ENCODE results near the gene WSCD1.

Gene WSCD1

DNA sequence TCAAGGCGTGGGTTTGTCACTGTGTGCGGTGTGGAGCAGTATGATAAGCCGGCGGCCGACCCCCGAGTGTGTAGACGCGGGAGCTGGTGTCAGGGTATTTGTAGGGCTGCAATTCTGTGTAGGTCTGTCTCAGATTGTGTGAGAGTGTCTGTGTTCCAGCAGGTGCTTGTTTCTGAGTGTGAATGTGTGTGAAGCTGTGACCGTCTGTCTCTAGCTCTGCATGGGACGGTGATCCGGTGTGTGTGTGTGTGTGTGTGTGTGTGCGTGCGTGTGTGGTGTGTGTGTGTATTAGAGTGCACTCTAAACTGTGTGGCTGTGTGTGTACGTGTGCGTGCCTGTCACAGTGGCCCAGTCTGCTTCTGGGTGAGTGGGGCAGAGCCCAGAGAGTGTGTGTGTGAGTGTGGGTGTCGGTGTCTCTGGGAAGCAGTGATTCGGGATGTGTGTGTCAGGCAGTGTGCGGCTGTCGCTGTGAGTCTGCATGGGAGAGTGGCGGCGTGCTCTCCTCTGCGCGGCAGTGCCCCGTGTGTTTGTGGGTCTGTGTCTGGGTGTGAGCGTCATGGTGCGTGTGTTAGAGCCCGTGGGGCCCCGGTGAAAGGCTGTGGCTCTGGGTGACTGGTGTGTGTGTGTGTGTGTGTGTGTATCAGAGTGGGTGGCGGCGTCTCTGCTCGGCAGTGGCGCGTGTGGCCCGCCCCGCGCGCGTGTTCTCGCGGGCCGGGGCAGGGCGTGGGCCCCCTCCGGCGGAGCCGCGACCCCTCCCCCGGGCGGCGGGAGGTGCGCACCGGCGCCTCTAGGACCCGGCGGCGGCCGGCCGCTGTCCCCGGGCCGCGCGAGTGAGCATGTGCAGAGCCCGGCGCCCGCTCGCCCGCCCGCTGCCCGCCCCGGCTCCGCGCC is at the start of gene WSCD1:
Gene WSCD1, plus strand, starts transcription at position 841 of the 891 bp plus-strand sequence. CDS start 10,280 bp downstream, outside the sequence.
- Histone ChIP-seq H3K27me3 (peaks cover 31% of the 10 kb centered on the region), H3K27ac (0 out of 2 replicates have a peak within 1 kb of the TSS, but pooled peaks have one; percentile 44), H4K20me1 (peaks cover 29% of the 10 kb centered on the region), H3K4me1 (peaks cover 44% of the 10 kb centered on the region), H3K36me3 (no peaks in the 10 kb centered on the region), H3K9ac (peak within 1 kb of the TSS; percentile 70; the same call in 1 of the 2 replicates), H3K4me2 (peak within 1 kb of the TSS; percentile 89), H3K9me3 (no peaks in the 10 kb centered on the region), H3K4me3 (peak within 1 kb of the TSS; percentile 74)
- no peak for TF ChIP-seq Cebpa-rat (IDR thresholded peaks at IDR 0.05)

- H3K27me3 ChIP-seq, result no peaks in the 10 kb centered on the region
- no peak overlapping the region for H3K27ac ChIP-seq
- H3K4me2 ChIP-seq, result no peak overlapping the region
- no peak overlapping the region for H3K9ac ChIP-seq
- TF ChIP-seq Cebpa-rat (IDR thresholded peaks at IDR 0.05), result no peak
- H3K36me3 ChIP-seq, result no peaks in the 10 kb centered on the region
- no peaks in the 10 kb centered on the region for H3K9me3 ChIP-seq
- H4K20me1 ChIP-seq, result no peaks in the 10 kb centered on the region
- no peak overlapping the region for H3K4me3 ChIP-seq
- H3K4me1 ChIP-seq, result no peaks in the 10 kb centered on the region
These were observed 49.2 kb upstream of the WSCD1 start for GRCh38 chr17:6021011-6021400.

- Histone ChIP-seq H3K9me3 (no peaks in the 10 kb centered on the region), H3K27ac (no peak overlapping the region), H3K36me3 (no peaks in the 10 kb centered on the region), H3K27me3 (no peaks in the 10 kb centered on the region), H4K20me1 (no peaks in the 10 kb centered on the region), H3K4me3 (no peak overlapping the region), H3K9ac (no peak overlapping the region), H3K4me1 (peaks cover 3% of the 10 kb centered on the region), H3K4me2 (no peak overlapping the region)
- no peak for TF ChIP-seq Cebpa-rat (IDR thresholded peaks at IDR 0.05)
These were observed 48.6 kb upstream of the WSCD1 start for GRCh38 chr17:6021627-6022026.

DNA sequence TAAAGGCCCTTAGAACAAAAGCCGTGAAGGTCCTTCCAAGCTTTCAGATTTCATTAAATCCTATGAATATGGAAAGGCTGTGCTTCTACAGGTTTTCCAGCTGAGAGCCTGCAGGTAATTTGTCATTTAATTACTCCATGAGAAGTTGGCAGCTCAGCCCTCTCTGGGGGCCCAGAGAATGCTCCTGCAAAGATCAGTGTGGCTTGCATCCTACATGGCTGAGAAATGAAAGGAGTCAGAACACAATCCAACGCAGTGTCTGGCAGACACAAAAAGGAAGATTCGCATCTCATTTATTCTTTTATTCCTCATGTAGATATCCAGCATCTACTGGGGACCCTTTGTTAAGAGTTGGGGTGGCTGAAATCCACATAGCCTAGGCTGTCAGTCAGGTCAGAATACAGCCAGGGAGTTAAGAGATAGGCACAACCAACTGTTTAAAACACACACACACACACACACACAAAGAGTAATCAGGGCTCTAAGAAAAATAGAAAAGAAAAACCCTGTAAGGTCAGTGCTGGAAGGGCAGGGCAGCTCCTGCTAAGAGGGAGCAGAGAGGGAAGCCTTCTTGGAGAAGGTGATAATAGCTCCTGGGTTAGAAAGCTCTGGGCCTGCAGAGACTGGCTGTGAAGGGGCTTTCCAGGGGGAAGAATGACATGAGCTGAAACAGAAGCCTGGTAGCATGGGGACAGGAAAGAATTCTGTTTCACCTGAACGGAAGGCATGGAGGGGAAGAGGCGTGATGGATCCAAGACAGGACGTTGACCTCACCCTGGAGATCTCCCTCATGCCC is 46.9 kb upstream of the WSCD1 start:
- Histone ChIP-seq H3K4me2 (no peak overlapping the region), H3K36me3 (no peaks in the 10 kb centered on the region), H3K9me3 (no peaks in the 10 kb centered on the region), H3K4me1 (peaks cover 19% of the 10 kb centered on the region), H4K20me1 (no peaks in the 10 kb centered on the region), H3K27ac (no peak overlapping the region), H3K27me3 (no peaks in the 10 kb centered on the region), H3K9ac (no peak overlapping the region), H3K4me3 (no peak overlapping the region)
- no peak for TF ChIP-seq Cebpa-rat (IDR thresholded peaks at IDR 0.05)

DNA sequence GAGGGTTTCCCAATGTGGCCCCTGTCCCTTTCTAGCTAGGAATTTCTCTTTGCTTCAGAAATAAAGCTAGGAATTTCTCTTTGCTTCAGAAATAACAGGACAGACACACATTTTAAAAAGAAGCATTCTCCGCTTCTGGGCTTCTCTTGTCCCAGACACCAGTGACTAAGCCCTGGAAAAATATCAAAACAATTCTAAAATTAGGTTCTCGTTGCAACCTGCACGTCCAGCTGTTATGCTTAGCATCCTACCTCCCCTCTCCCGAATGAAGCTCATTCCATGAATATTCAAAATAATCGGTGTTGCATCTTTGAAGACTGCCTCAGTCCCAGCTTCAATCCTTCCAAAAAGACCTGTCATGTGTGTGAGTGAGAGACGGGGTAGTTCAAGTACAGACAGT is 45.6 kb upstream of the WSCD1 start:
- no peak overlapping the region for H3K9ac ChIP-seq
- no peak overlapping the region for H3K27ac ChIP-seq
- no peaks in the 10 kb centered on the region for H4K20me1 ChIP-seq
- no peak overlapping the region for H3K4me2 ChIP-seq
- TF ChIP-seq Cebpa-rat (IDR thresholded peaks at IDR 0.05), result no peak
- H3K4me1 ChIP-seq, result peaks cover 19% of the 10 kb centered on the region
- no peak overlapping the region for H3K4me3 ChIP-seq
- no peaks in the 10 kb centered on the region for H3K36me3 ChIP-seq
- no peaks in the 10 kb centered on the region for H3K27me3 ChIP-seq
- H3K9me3 ChIP-seq, result no peaks in the 10 kb centered on the region

DNA sequence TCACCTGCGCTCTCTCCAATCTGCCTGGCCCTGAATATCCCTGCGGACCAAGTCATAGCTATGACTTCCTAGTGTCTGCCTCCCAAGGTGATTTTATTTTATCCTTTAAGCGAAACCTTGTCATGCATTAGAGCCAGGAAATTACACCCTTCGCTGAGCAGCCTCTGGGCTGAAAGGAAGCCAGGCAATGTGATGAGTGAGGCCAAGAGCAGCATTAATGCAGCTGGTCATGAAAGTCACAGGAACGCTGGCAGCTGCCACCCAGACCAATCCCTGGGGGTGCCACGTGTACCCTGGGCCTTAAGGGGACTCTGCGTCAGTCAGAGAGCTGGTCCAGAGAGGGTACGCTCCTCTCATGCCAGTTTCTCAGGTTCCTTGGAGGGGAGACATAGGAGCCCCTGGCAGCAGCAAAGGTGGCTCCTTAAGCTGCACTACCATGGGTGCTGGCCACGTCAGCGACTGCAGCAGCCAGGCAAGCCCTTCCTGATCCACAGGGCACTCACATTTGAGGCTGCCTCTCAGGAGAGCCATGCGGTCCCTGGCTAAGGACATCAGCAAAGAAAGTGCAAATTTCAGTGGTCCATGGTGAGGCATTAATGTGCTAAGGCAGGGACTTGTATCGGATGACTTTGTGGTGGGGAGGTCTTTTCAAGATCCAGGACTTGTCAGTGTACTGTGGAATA is 42.7 kb upstream of the WSCD1 start:
- Histone ChIP-seq H3K4me2 (peak overlapping the region; percentile 66), H3K27me3 (no peaks in the 10 kb centered on the region), H3K27ac (peak overlapping the region; percentile 52; the same call in 1 of the 2 replicates)

GRCh38 chr17:6028294-6028693 is 41.9 kb upstream of the WSCD1 start:
- no peak for TF ChIP-seq Cebpa-rat (IDR thresholded peaks at IDR 0.05)
- H3K27me3 ChIP-seq, result no peaks in the 10 kb centered on the region
- no peak overlapping the region for H3K9ac ChIP-seq
- no peak overlapping the region for H3K4me2 ChIP-seq
- no peak overlapping the region for H3K4me3 ChIP-seq
- H3K36me3 ChIP-seq, result no peaks in the 10 kb centered on the region
- no peaks in the 10 kb centered on the region for H4K20me1 ChIP-seq
- H3K4me1 ChIP-seq, result peaks cover 19% of the 10 kb centered on the region
- H3K27ac ChIP-seq, result no peak overlapping the region
- H3K9me3 ChIP-seq, result no peaks in the 10 kb centered on the region

More for the DNA sequence above, 42.7 kb upstream of the WSCD1 start:
- Histone ChIP-seq H4K20me1 (no peaks in the 10 kb centered on the region), H3K4me3 (no peak overlapping the region), H3K4me1 (peaks cover 19% of the 10 kb centered on the region), H3K9me3 (no peaks in the 10 kb centered on the region), H3K9ac (no peak overlapping the region), H3K36me3 (no peaks in the 10 kb centered on the region)
- TF ChIP-seq Cebpa-rat (IDR thresholded peaks at IDR 0.05), result no peak

DNA sequence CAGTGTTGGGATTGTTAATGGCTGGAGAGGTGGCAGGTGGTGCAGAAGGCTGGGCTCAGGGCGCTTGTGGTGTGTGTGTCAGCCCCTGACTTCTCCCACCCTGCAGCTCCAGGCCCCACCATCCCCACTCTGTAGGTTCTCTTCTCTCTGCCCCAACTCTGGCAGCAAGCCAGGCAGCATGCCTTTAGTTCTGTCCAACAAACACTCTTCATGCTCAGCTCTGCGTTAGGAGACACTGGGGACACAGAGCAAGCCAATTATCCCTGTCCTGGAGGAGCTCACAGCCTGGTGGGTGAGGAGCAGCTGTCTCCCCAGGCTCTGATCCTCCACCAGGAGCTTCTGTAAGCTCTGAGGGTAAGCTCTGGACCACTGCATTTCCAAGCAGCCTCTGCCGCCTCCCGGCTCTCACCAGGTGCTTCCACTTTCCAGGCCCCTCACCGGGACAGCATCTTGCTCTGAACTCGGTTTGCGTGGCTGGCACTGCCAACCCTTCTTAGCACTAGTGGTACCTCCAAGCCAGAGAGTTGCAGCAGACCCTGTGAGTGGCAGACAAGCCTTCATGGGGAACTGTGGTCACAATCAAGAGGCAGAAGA is 34.3 kb upstream of the WSCD1 start:
- Histone ChIP-seq H3K27me3 (no peaks in the 10 kb centered on the region), H3K4me2 (no peak overlapping the region), H4K20me1 (no peaks in the 10 kb centered on the region), H3K4me3 (no peak overlapping the region), H3K9me3 (no peaks in the 10 kb centered on the region), H3K4me1 (no peaks in the 10 kb centered on the region), H3K36me3 (no peaks in the 10 kb centered on the region), H3K27ac (no peak overlapping the region), H3K9ac (no peak overlapping the region)
- no peak for TF ChIP-seq Cebpa-rat (IDR thresholded peaks at IDR 0.05)

GRCh38 chr17:6040504-6040903 is 29.7 kb upstream of the WSCD1 start:
- Histone ChIP-seq H3K4me2 (no peak overlapping the region), H3K9ac (no peak overlapping the region), H4K20me1 (no peaks in the 10 kb centered on the region), H3K27ac (no peak overlapping the region), H3K27me3 (no peaks in the 10 kb centered on the region), H3K9me3 (no peaks in the 10 kb centered on the region), H3K4me1 (no peaks in the 10 kb centered on the region), H3K36me3 (no peaks in the 10 kb centered on the region), H3K4me3 (no peak overlapping the region)
- TF ChIP-seq Cebpa-rat (IDR thresholded peaks at IDR 0.05), result no peak

Data from BLaER1 (cell line).